Muscle layer of duodenum (tissue), 2 donors: ENCODE results near the gene UGCG.
A peak's percentile ranks its signal among the peaks of the same experiment; 100 is the strongest.

Source experiments
- H3K27ac ChIP-seq: one replicate; pipeline ENCODE4 v1.7.0; 2013; ENCODE audit warnings: mild to moderate bottlenecking, low read length
- H3K27me3 ChIP-seq: one replicate; pipeline ENCODE4 v1.7.0; 2013; ENCODE audit warnings: low read depth, mild to moderate bottlenecking, control low read depth, low read length
- H3K36me3 ChIP-seq, 2 donors: one replicate each; pipeline ENCODE4 v1.7.0; 2013; ENCODE audit warnings: low read length in 2 of 2, control low read depth in 1 of 2, mild to moderate bottlenecking in 1 of 2; ENCODE audit not compliant: insufficient read depth in 2 of 2, control insufficient read depth in 1 of 2
- H3K4me1 ChIP-seq, 2 donors: one replicate each; pipeline ENCODE4 v1.7.0; 2013; ENCODE audit warnings: low read length in 2 of 2, mild to moderate bottlenecking in 2 of 2, control low read depth in 1 of 2, moderate library complexity in 1 of 2; ENCODE audit not compliant: insufficient read depth in 2 of 2, control insufficient read depth in 1 of 2
- H3K4me3 ChIP-seq, 2 donors: one replicate each; pipeline ENCODE4 v1.7.0; 2013; ENCODE audit warnings: low read length in 2 of 2, low read depth in 1 of 2, mild to moderate bottlenecking in 1 of 2
- H3K9me3 ChIP-seq, 2 donors: one replicate each; pipeline ENCODE4 v1.7.0; 2013; ENCODE audit warnings: low read length in 2 of 2, control low read depth in 1 of 2, mild to moderate bottlenecking in 1 of 2; ENCODE audit not compliant: control insufficient read depth in 1 of 2
- donor health status: healthy.

UGCG gene

DNA sequence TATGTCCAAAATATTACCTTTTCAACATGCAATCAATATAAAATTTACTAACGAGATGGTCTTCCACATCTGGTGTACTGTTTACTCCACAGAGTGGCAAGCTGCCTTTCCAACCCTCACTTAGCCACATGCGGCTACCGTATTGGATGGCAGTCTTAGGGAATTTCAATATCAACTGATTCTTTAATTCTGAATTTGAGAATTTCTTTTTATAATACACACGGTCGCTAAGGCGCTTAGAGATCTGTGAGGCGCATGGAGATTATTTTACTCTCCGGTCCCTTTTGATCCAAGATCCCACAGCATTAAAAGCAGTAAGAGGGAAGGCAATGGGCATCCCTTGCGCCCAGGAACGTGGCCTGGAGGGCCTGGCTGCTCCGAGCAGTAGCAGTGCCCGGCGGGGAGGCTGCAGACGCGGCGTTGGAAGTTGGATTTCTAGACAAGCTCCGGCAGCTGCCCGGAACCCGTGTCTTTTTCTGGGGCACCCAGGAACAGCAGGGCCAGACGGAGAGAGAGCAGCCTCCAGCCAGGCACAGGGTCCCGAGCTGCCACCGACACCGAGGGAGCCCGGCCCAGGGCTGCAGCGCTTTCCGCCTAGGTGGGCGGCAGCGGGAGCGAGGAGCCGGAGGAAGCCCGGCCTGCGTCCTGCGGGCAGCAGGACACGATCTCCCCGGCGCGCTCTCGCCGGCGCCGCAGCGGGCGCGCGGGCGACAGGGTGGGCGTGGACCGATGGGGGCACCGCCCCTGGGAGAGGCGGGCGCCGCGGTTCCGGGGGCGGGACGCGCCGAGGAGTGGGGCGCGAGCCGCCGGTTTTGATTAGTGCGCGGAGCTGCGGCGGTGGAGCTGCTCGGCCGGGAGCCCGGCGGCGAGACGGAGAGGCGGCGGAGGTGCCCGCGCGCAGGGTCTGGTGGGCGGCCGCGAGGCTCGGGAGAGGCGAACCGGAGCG lies at the start of gene UGCG:
UGCG (plus strand) TSS at position 819 of the 946 bp plus-strand sequence. CDS start 402 bp downstream, outside the sequence.
- Histone ChIP-seq H3K9me3 (no peaks in the 10 kb centered on the region), H3K27ac (peak within 1 kb of the TSS; percentile 90), H3K4me1 (peaks cover 11 to 12% of the 10 kb centered on the region in 2 donors), H3K4me3 (peak within 1 kb of the TSS; percentile 91 to 93), H3K27me3 (no peaks in the 10 kb centered on the region), H3K36me3 (peaks cover 0 to 5% of the 10 kb centered on the region in 2 donors)

DNA sequence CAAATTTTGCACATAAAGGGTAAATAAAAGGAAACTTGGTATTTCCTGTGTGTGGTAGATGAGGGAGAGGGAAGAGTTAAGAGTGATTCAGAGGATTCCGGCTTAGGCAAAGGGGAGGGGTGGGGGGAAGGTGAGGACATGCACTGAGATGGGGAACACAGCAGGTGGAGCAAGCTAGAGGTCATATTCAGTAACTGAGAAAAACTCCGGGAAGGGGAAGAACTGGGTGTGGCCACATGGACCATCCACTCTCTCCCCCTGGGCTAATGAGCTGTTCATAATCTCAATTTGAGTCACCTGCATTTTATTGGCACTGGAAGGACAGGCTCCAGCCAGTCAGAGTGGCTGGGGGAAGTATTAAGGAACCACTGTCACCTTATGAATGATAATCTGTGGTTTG lies 45.1 kb upstream of the UGCG start:
- Histone ChIP-seq H3K9me3 (peaks cover 0 to 2% of the 10 kb centered on the region in 2 donors), H3K4me1 (no peaks in the 10 kb centered on the region), H3K36me3 (no peaks in the 10 kb centered on the region), H3K27me3 (no peaks in the 10 kb centered on the region), H3K27ac (no peak overlapping the region), H3K4me3 (no peak overlapping the region)

DNA sequence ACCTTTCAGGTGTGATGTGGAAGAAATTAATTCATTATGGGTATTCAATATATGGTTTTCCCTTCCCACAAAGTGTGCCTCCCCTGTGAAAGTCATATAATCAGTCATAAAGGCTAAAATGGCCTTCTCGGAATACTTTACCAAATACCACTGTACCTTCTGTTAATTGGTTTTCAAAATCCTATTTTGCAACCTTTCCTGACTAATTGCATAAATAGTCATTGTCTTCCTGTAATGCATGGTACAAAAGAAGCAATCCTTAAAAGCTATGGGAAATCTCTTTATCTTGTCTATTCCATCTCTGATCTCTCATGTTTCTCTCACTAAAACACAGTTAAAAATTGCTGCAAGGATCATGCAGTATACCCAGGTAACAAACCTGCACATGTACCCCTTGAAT lies 44.3 kb upstream of the UGCG start:
- Histone ChIP-seq H3K4me1 (no peaks in the 10 kb centered on the region), H3K27ac (no peak overlapping the region), H3K4me3 (no peak overlapping the region), H3K36me3 (no peaks in the 10 kb centered on the region), H3K9me3 (peaks cover 0 to 2% of the 10 kb centered on the region in 2 donors), H3K27me3 (no peaks in the 10 kb centered on the region)

DNA sequence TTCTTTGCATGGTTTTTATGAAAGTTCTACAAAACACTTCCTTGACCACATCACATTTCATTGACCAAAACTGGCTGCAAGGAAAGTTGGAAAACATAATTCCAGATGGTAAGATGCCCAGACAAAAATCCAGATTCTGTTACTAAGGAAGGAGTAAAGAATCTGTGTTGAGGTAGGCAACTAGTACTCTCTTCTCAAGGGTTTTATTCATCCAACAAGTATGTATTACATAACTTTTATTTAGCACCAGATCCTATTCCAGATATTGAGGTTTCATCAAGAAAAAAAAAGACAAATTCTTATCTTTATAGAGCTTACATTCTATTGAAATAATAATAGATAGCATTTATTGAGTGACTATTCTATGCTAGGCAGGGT lies 43.2 kb upstream of the UGCG start:
- H3K36me3 ChIP-seq: no peaks in the 10 kb centered on the region
- peaks cover 0 to 2% of the 10 kb centered on the region in 2 donors for H3K9me3 ChIP-seq
- no peaks in the 10 kb centered on the region for H3K27me3 ChIP-seq
- no peaks in the 10 kb centered on the region for H3K4me1 ChIP-seq
- no peak overlapping the region for H3K4me3 ChIP-seq
- no peak overlapping the region for H3K27ac ChIP-seq

DNA sequence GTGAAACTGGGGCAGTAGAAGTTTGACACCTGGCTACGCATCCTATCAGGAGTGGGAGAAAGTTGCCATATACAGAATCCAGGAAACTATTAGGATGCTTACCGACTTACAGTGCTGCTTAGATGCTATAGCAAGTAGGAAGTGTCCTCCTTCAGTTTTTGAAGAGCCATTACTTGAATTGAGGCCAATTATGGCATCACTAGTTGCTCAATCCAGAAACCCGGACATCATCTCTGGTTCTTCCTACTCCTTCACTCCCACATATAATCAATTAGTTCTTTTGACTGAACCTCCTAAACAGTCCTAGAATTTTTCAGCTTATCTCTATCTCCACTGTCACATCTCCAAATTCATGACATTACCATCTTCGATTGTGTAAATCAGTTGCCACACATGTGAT lies 41.8 kb upstream of the UGCG start:
- Histone ChIP-seq H3K27me3 (no peaks in the 10 kb centered on the region), H3K4me3 (no peak overlapping the region), H3K36me3 (no peaks in the 10 kb centered on the region), H3K27ac (no peak overlapping the region), H3K9me3 (peaks cover 0 to 2% of the 10 kb centered on the region in 2 donors), H3K4me1 (no peaks in the 10 kb centered on the region)

DNA sequence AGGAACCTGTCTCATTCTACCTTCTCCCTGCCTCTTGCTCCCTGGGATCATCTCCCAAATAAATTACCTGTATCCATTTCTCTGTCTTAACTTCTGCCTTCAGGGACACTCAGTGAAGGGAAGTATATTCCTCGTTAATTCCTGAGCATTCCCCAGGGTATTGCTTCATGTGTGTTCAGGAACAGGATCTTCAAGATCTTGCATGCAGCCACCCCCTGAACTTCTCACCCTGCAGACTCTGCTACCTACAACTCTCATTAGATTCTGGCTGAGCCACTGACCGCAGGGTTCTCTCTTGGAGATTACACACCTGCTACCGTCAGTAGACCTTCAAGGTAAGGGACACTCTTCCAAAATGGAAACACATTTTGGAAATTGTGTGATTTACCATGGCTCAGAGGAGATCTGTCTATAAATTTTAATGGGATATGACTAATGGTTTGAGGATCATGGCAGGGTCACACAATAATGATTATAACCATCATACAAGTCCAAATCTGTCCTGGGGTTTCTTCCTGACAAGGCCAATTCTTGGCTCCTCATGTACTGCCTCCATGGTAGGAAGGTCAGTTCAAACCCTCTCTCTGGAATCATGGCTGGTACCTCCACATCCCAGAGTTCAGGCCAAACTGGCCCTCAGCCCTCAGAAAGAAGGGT lies 38.9 kb upstream of the UGCG start:
- Histone ChIP-seq H3K36me3 (no peaks in the 10 kb centered on the region), H3K4me1 (no peaks in the 10 kb centered on the region), H3K27me3 (no peaks in the 10 kb centered on the region), H3K9me3 (peaks cover 0 to 2% of the 10 kb centered on the region in 2 donors), H3K4me3 (no peak overlapping the region), H3K27ac (no peak overlapping the region)

DNA sequence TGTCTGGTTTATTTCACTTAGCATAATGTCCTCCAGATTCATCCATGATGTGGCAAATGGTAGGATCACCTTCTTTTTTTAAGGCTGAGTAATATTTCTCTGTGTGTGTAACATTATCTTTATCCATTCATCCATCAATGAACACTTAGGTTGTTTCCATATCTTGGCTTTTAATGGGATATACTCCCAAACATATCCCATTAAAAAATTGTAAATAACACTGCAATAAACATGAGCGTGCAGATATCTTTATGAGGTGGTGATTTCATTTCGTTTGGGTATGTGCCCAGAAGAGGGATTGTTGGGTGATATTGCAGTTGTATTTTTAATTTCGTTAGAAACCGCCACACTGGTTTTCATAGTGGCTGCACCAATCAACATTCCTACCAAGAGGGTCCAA lies 36.2 kb upstream of the UGCG start:
- no peaks in the 10 kb centered on the region for H3K4me1 ChIP-seq
- no peak overlapping the region for H3K4me3 ChIP-seq
- no peak overlapping the region for H3K27ac ChIP-seq
- no peaks in the 10 kb centered on the region for H3K9me3 ChIP-seq
- H3K36me3 ChIP-seq: no peaks in the 10 kb centered on the region
- H3K27me3 ChIP-seq: no peaks in the 10 kb centered on the region

DNA sequence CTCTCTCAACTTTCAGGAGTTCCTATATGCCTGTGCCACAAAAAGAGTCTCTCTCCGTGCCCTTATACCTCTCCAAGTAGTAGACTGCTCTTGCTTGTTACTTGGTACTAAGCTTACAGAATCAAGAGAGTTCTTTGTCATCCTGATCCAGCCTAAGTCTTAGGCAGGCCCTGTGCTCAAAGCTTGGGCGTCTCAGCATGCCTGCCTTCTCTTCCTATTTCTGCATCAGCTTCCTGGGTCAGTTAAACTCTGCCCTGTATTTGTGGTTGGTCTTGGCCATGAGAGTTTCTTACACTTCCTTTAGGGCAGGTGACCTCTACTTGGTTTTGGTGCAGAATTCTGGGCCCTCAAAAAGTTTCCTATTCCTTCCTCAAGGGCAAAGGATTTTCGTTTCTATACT lies 33.0 kb upstream of the UGCG start:
- Histone ChIP-seq H3K9me3 (no peaks in the 10 kb centered on the region), H3K27ac (no peak overlapping the region), H3K36me3 (no peaks in the 10 kb centered on the region), H3K27me3 (no peaks in the 10 kb centered on the region), H3K4me3 (no peak overlapping the region), H3K4me1 (no peaks in the 10 kb centered on the region)

DNA sequence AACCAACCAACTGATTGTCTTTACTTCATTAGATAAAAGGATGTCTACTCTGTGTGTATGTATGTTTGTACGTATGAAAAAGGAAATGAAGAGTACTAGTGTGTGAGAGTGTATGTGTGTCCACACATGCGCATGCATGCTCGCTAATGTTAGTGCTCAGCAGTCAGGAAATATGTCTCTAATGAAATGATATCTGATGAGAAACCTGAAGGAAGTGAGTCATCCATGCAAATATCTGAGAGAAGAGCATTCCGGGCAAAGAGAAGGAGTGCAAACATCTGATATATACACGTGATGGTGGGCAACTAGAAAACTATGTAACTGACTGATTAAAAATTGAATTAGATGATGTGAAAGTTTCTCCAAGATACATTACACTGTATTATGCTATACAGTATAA lies 29.6 kb upstream of the UGCG start:
- H3K27ac ChIP-seq: no peak overlapping the region
- no peaks in the 10 kb centered on the region for H3K9me3 ChIP-seq
- H3K27me3 ChIP-seq: no peaks in the 10 kb centered on the region
- H3K4me3 ChIP-seq: no peak overlapping the region
- H3K36me3 ChIP-seq: no peaks in the 10 kb centered on the region
- H3K4me1 ChIP-seq: no peaks in the 10 kb centered on the region

DNA sequence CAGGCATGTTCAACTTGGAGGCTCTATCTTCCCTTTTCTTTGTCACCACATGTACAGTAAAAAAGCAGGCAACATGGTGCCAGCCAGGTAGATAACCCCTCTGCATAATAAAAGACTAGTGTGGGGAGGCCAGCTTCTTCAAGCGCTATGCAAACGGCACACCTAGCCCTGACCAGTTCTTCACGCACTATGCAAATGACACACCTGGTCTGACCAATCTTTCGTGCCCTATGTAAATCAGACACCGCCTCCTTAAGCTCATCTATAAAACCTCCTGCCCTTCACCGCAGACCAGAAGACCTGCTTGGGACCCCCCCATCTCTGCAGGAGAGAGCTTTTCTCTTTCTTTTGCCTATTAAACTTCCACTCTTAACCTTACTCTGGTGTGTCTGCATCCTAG lies 28.1 kb upstream of the UGCG start:
- Histone ChIP-seq H3K27me3 (no peaks in the 10 kb centered on the region), H3K4me3 (no peak overlapping the region), H3K4me1 (no peaks in the 10 kb centered on the region), H3K9me3 (no peaks in the 10 kb centered on the region), H3K36me3 (no peaks in the 10 kb centered on the region), H3K27ac (no peak overlapping the region)

DNA sequence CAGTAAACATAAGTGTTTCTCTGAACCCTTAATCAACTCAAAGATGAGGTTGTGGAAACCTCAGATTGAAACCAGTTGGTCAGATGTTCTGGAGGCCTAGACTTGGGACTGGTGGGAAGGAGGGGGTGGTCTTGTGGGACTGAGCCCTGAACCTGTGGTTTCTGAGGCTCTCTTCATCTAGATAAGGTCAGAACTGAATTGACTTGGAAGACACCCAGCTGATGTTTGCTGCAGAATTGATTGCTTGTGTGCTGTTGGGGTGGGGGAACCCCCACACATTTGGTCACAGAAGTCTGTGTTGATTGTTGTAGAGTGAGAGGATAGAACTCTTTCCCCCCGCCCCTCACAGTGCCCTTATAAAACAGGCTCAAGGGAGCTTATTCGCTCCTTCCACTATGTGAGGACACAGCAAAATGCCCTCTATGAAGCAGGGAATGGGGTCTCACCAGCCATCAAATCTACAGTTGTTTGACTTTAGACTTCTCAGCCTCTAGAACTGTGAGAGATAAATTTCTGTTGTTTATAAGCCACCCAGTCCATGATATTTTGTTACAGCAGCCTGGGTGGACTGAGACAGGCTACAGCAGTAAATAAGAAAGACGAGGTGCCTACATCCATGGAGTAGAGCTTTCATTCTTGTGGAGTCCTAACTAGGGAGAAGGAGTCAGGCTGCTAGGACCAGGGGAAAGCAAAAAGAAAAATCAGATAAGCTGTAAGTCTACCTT lies 25.7 kb upstream of the UGCG start:
- no peaks in the 10 kb centered on the region for H3K9me3 ChIP-seq
- no peaks in the 10 kb centered on the region for H3K27me3 ChIP-seq
- no peak overlapping the region for H3K27ac ChIP-seq
- no peak overlapping the region for H3K4me3 ChIP-seq
- H3K36me3 ChIP-seq: no peaks in the 10 kb centered on the region
- no peaks in the 10 kb centered on the region for H3K4me1 ChIP-seq
